Activated T-helper 1 cell treated with Interleukin-2 at 50 U/mL for 16 hours (primary cell): ENCODE results near the gene HIVEP3.

ENCODE experiments used
- DNase-seq: peaks from one replicate; pipeline ENCODE4 v3.0.0-alpha.2; 2020; ENCODE audit warnings: low read depth

The HIVEP3 gene

DNA sequence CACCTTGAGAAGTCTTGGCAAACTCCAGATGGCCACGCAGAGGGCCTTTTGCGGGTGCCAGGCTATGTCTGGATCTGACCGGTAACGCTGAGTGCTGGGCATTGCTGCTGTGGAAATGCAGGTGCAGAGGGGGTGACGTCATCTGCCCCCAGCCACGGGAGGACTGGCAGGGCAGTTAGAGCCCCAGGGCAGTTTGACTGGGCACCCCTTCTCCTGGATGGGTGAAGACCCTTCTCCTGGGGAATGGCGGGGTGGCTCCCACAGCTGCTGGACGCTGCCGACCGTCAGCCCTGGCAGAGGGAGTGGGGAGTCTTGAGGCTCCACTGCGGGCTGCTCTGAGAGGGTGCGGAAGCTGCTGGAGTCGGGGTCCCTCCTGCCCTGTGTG lies 421.7 kb downstream of the HIVEP3 start:
- no peak for DNase-seq

DNA sequence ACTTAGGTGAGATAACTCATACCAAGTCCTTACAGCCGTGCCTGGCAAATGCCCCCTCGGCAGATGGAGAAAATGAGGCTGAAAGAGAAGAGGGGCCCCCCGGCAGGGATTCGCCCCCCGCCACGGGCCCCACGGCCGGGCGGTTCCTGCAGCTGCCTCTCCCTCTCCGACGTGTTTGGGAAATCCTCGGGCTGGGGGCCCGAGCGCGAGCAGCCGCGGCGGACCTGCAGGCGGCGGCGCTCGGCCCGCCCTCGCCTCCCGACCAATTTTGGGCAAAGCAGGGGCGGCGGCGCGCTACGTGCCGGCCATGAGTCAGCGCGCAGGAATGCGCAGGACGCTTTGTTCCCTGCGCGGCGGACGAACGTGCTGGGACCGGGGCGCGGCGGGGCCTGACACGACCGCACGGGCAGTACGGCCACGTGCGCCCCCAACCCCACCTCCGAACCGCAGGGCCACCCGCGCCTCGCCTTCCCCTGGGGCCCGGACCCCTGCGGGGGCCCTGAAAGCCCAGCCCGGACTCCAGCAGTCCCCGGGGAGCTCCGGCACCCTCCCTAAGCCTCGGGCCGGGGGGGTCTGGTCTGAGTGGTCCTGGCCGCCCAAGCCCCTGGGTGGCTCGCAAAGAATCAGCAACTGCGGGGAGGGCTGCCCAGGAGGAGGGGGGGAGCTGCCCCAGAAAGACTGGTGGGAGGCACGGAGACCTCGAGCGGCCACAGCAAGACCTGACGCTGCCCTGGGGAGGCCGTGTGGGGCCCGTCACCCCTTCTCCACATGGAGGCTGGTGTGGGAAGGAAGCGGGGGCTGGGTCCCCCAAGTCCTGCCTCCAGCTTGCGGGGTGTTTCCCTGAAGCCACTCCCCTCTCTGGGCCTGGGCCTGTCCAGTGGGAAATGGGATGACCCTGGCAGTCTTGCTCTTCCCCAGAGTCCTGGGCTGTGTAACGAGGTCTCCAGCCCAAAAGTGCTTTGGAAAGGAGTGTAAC lies 422.4 kb downstream of the HIVEP3 start:
- DNase-seq: no peak

DNA sequence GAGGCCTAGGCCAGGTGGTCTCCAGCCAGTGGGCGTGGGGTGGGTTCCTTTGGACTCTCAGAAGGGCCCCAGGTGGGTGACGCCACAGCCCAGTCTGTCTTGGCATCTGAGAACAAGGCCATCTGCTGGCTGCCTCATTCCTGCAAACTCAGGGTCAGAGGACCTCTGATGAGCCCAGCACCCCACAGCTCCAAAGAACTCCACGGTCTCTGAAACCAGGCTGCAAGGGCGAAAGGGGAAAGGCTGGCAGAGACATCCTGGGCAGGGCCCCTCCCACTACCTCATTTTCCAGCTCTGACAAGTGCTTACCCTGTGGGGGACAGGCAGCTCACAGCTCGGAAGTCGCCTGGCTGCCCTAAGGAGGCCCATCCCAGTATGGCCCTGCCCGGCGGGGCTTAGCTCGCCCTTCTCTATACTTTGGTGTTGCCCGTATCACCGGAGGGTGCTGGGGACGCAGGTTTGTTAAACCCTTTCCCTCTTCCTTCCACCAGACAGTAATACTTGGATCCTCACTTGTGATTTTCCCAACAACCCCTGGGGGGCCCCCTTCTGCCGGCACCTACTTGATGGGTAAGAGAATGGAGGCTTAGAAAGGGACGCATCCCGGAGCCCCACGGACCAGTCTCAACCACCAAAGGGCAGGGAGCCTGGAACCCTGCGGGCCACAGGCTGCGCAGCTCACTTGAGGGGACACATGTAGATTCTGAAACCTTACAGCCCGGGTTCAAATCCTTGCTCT lies 423.3 kb downstream of the HIVEP3 start:
- no peak for DNase-seq

DNA sequence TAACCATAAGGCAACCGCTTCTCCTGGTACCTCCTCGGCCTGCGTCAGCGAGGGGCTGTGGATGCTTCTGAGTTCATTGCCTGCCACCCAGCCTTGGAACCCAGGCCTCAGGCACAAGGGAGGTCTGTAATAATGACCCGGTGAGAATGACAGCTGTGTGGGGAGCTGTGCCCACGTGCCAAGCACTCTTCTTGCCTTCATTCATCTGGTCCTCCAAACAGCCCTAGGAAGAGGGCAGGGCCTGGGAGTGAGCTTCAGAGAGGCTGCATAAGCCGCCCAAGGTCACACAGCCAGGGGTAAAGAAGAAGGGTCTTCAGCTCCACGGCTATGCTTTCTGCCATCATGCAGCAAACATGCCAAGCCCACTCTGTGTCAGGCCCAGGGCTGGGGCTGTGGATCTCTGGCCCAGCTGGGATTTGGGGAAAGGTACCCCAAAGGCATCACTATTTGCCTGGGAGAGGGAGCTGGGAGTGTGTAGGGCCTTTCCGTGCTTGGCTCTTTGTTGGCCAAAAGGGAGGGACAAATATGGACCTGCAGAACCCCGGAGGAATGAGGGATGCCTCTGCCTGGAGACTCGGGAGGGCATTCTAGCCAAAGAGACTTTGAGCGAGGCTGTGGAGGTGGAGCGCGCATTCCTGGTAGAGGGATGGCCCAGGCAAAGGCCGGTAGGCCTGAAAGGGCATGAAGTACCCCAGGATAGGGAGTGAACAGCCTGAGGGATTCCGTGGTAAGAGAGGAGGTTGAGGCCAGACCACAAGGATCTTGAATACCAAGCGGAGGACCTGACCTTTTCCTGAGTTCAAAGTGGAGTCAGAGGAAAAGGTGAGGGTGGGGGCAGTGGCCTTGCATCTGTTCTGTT lies 424.1 kb downstream of the HIVEP3 start:
- DNase-seq: no peak

DNA sequence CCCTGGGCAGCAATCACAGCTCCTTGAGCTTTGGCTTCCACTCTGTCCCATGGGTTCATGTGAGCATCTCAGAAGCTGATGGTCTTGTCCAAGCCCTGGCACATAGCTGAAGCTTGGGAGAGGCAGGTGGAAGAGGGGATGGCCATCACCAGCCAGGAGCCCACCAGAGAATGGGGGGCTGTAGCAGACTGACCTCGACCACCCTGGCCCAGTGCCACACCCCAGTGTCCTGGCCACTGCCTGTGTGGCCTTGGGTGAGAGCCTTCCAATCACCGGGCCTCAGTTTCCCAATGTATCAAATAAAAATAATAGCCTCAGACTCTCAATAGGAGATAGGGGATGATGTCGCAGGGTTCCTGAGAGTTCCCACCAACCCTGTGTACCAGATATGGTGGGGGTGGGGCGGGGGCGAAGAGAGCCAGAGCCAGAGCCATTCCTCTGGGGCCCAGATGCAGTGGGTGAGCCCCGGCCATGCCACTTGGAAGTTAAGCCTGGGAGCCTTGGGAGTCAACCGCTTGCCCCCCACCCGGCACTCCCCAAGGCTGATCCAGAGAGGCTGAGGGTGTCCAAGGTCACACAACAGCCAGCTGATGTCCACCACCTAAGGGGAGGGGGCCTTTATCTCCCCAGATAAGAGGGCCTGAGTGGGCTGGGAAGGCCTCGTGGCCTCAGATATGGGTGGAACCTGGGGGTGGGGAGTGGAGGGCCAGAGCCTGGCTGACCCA lies 424.9 kb downstream of the HIVEP3 start:
- DNase-seq: no peak

DNA sequence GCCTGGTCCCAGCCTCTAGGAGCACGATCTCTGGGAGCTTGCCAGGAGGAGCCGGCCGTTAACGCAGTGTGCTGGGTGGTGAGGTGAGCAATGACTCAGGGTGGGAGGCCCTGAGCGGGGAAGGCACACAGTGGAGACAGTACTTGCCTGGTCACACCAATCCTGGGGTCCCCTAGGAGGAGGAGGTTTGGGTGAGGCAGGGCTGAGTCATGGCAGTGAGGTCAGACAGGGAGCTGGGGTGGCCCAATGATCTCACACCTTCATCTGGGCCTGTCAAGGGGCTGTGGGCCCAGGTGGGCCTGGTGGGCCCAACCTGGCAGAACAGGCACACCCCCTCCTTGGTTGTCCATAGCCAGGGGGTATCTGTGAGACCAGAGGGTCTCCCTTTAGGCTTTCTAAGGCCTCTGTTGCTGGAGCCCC lies 425.6 kb downstream of the HIVEP3 start:
- no peak for DNase-seq

DNA sequence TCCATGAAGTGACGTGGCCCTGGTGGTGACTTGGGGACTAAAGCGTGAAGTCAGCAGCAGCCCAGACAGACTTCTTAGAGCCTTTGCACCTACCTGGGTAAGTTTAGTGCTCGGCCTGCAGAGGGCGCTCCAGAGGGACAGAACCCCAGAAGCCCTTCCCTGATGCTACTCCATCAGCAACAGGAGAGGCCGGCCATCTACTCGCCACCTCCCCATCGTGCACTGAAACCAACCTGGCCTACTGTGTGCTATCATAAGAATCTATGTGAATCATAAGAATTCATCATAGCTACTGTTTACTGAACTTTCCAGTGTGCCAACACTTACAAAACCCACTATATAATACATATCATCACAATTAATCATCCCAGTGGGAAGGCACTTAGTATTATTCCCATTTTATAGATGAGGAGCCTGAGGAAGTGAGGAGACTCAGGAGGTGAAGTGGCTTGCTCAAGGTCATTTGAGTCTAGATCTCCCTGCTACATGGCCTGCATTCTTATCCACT lies 426.3 kb downstream of the HIVEP3 start:
- DNase-seq: no peak

DNA sequence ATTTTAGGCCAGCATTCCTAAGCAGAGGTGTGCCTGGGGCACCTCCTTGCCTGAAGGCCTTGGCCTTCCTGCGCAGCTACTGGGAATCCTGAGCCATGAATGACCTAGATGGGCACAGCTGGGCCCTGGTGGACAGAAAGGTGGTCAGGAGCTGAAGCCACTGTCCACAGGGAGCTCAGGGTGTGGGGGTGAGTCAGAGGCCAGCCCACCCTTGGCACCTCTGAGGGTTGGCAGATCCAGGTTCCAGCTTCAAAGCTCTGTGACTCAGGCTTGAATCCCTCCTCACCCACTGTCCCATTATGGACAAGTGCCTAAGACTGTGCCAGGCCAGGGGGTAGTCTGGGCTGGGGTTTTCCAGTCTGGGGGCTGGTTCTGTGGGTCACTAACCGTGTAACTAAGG lies 427.8 kb downstream of the HIVEP3 start:
- no peak for DNase-seq

DNA sequence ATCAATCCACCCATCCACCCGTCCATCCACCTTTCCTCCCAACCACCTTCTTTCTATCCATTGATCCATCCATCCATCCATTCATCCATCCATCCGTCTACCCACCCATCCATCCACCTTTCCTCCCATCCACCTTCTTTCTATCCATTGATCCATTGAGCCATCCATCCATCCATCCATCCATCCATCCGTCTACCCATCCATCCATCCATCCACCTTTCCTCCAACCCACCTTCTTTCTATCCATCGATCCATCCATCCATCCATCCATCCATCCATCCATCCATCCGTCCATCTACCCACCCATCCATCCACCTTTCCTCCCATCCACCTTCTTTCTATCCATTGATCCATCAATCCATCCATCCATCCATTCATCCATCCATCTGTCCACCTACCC lies 429.2 kb downstream of the HIVEP3 start:
- DNase-seq: no peak

DNA sequence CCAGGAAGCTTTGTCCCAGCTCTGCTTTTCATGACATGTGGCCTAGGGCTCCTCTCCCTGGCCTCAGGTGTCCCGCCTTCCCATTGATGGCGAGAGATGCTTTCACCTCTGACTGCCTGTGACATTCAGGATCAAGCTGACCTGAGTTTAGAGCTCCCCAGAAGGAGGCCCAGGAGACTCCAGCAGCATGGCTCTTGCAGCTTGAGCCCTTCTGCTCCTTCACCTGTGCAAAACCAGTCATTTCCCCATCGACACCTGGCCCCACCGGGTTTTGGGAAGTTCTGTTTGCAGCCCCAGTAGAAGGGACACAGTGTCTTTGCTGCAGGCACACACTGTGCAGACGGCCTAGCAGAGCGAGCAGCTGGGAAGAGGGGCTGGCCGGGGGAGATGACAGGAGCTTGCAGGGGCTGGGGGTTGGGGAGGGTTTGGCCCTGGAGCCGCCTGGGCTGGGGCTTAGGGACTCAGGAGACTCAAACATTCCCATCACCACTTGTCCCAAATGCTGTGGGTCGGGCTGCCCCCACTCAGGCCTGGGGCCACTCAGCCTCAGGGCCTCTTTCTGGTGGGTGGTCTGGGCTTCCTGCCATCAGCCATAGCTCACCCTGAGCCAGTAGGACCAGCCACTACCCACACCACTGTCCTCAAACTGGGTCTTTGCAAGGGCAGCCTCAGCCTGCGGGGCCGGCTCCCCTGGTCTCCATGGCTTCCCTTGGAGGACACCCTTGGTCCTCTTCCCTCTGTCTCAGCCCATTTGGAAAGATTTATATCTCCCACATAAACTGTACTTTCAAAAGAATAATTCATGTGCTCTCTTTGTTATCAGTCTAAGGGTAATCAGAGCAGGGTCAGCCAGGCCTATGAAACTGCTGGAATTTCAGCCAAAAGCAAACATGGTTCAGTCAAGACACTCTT lies 430.4 kb downstream of the HIVEP3 start:
- DNase-seq: no peak

DNA sequence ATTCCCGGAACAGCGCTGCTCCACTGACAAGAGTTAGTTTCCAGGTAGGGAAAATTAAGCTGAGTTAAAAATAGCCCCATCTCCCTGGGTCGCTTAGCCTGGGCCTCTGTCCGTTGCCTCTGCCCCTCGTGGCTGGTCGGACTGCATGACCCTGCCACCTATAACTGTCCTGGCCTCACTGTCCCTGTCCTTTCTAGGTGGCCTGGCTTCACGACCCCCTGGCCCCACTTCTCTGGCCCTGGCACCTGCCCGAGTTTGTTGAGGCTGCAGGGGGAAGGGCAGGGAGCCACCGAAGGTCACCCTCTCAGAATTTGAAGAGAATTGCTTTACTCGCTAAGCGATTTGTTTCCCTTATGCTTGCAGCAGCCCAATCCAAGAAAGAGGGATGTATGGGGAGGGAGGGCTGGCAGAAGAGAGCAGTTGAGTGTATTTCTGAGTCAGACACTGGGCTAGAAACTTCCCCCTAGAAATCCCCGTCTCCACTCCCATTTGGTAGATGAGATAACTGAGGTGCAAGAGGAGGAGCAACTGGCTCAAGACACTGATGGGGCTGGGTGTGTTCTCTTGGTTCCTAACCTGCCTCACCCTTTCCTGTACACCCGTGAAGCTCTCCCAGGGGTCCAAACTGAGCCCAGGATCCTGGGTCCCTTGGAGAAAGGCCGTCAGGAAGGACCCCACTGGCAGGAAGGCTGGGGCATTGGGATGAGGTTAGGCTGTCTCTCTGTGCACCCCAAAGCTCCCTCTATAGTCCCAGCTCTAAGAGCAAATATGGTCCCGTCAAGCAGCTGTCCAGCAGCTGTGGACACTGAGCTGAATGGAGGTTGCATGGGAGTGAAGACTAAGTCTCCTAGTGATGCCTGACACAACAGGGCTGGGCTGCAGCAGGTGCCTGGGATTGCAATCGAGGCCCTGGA lies 431.3 kb downstream of the HIVEP3 start:
- DNase-seq: no peak

DNA sequence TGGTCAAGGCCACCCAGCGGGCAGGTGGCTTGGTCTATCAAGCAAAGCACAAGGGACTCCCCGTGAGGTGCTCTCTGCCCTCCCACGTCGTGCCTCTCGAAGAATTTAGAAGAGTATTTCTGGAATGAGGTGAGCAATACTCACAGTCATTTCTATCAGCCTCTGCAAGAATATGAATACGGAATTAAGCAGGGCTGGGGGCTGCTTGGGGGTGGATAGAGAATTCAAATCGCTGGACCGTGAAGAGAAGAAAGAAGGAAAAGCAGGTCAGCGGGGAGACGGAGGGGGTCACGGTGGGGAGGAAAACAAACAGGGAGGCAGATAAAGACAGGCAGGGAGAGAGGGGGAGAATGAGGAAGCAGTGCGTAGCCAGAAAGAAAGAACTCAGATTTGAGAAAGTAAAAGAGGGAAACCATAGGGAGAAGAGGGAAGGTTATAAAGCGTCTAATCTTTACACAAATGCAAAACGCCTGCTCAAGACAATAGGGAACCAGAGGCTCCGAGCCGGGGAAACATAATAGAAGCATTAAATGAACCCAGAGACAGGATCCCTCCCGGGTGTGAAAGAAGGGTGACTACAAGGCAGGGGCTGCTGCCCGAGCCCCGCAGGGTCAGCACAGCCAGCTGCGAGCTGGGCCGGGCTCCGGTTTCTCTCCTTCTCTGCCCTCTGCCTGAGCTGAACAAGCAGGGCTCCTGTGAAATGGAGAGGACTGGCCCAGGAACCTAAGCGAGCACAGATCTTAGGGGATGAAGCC lies 432.2 kb downstream of the HIVEP3 start:
- no peak for DNase-seq

DNA sequence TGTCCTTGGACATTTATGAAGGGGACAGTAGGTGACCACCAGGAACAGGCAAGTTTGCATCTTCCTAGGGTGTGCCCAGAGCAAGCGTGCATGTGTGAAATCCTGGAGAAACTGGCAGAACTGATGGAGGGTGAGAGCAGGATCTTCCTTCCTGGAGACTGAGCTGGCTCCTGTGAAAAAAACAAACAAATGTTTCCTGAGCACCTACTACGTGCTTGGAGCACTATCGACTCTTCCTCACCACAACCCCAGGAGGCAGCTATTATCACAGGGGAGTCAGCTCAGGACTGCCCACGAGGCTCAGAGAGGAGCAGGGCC lies 432.7 kb downstream of the HIVEP3 start:
- no peak for DNase-seq

DNA sequence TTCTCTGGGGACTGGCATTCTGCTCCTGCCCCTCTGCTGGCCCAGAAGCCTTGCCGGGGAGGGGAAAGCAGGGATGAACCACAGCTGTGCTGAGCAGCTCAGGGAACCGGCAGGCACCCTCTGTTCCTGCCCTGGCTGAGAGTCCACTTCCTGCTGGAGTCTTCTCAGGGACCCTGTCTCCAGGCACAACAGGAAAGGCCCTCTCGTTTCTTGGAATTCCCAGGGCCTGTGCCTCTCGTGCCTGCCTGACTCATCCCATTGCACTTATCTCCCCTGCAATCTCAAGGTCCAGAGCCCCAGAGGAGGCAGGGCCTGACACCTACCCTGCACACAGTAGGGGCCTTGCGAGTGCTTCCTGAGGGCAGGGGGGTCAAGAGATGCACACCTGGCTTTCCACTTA lies 433.1 kb downstream of the HIVEP3 start:
- DNase-seq: no peak

DNA sequence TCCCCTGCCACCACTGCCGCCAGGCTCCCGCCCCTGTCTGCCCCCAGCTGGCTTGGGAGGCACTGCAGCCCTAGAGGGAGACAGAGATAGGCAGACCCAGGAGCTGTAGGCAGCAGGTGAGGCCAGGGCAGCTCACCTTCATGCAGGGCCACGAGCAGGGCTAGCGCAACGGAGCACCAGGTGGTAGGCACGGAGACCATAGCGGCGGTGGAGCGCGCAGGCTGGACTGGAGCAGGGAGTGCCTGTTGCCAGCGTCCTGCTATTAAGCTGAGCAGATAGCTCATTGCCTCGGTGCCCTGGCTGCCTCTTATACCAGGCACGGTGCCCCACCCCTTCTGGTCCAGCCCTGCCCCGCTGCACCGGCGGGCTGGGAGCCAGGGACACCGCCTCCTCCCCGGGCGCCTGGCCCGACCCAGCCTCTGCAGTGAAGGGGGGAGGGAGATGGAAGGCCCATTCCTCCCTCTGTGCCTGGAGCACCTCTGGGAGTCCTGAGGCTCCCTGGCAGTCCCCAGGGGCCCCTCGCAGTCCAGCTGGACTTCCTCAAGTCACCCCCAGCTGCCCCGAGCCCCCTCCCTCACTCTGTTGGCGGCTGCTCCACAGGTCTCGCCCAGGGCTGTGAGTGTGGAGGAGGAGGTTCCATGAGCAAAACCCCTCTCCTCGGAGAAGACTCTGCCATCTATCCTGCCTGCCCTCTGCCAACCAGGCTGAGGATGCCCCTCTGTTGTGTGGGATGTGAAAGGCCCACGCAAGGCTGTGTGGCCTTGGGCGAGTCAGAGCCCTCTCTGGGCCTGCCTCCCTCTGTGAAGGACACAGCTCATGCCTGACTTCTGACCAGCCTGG lies 434.1 kb downstream of the HIVEP3 start, which contains the start of gene EDN2:
Gene EDN2, minus strand, starts transcription at position 282 of the 840 bp plus-strand sequence. Its CDS starts 82 bp downstream, at position 200.
- no peak for DNase-seq

DNA sequence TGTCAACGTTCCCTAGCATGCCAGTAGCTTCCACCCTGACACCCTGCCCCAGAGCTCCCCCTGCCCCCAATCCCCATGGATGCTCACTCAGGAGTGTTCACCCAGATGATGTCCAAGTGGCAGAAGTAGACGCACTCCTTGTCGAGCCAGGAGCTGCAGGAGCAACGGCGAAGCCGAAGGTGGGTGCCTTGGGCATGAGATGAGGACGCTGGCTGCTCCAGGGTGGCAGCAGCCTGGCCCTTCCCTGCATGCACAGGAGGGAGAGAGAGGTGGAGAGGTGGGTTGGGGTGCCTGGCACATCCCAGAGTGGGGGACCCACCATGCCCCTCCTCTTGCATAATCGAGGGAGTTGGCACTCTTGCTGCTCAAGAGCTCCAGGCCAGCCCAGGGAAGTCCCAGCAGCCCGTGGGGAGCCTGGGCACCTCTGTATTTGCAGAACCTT lies 434.7 kb downstream of the HIVEP3 start:
- no peak for DNase-seq
